ENCODE results near the gene MATN1.

The MATN1 gene, protein sequence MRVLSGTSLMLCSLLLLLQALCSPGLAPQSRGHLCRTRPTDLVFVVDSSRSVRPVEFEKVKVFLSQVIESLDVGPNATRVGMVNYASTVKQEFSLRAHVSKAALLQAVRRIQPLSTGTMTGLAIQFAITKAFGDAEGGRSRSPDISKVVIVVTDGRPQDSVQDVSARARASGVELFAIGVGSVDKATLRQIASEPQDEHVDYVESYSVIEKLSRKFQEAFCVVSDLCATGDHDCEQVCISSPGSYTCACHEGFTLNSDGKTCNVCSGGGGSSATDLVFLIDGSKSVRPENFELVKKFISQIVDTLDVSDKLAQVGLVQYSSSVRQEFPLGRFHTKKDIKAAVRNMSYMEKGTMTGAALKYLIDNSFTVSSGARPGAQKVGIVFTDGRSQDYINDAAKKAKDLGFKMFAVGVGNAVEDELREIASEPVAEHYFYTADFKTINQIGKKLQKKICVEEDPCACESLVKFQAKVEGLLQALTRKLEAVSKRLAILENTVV

DNA sequence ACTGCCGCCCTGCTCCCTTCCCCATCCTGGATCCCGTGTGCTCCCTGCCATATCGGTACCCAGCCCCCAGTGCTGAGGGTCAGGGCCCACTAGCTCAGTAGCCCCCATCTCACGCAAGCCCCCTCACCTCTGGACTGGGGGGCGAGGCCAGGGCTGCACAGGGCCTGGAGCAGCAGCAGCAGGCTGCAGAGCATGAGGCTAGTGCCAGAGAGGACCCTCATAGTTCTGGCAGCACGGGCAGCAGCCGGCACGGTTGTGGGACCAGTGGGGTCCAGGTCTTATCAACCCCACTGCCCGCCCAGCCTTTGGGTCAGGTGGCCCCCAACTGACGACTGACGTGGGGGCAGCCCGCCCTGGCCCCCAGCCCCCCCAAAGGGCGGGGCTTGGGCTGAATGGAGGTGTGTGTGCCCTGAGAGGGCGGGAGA is at the start of gene MATN1:
Gene MATN1 (minus strand): TSS at position 255 of the 425 bp plus-strand sequence. CDS start 34 bp downstream, at position 221.
- no peak within 1 kb of the TSS for H2AFZ ChIP-seq (ENCODE audit: low read depth)
- H3K27ac ChIP-seq = no peak within 1 kb of the TSS
- no peak within 1 kb of the TSS for H3K4me3 ChIP-seq (IDR thresholded peaks at IDR 0.05; ENCODE audit: insufficient read depth, low read depth, low read length)
- no peaks in the 10 kb centered on the region for H4K20me1 ChIP-seq (ENCODE audit: insufficient read depth)
- no peaks in the 10 kb centered on the region for H3K79me2 ChIP-seq (ENCODE audit: insufficient read depth, low read depth)
- no peaks in the 10 kb centered on the region for H3K27me3 ChIP-seq (ENCODE audit: insufficient read depth, low read depth)
- H3K4me2 ChIP-seq = no peak within 1 kb of the TSS
- no peaks in the 10 kb centered on the region for H3K36me3 ChIP-seq (ENCODE audit: insufficient read depth)
- TF ChIP-seq, protein P1, sequence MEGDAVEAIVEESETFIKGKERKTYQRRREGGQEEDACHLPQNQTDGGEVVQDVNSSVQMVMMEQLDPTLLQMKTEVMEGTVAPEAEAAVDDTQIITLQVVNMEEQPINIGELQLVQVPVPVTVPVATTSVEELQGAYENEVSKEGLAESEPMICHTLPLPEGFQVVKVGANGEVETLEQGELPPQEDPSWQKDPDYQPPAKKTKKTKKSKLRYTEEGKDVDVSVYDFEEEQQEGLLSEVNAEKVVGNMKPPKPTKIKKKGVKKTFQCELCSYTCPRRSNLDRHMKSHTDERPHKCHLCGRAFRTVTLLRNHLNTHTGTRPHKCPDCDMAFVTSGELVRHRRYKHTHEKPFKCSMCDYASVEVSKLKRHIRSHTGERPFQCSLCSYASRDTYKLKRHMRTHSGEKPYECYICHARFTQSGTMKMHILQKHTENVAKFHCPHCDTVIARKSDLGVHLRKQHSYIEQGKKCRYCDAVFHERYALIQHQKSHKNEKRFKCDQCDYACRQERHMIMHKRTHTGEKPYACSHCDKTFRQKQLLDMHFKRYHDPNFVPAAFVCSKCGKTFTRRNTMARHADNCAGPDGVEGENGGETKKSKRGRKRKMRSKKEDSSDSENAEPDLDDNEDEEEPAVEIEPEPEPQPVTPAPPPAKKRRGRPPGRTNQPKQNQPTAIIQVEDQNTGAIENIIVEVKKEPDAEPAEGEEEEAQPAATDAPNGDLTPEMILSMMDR (conservative IDR thresholded peaks at IDR 0.05; ENCODE audit: low read depth, low read length) = no peak
- H3K4me1 ChIP-seq (ENCODE audit: low read depth, poor library complexity, severe bottlenecking) = peaks cover 5% of the 10 kb centered on the region
- H3K9ac ChIP-seq = no peak within 1 kb of the TSS

DNA sequence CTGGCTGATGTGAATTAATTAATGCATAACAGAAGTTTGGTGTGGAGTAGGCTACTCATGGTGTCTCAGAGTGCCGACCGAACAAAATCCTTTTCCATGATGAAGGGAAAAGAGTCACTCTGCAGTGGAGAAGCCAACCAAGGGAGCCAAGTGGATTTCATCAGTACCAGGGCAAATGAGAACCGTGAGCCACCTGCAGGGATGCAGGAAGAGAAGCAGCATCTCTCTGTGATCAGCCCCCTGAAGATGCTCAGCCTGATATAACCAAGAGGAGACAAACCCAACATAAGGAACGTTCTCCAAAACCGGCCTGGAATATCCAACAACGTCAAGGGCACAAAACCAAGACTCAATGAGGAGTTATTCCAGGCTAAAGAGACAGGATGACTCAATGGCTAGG is 47.6 kb upstream of the MATN1 start:
- Histone ChIP-seq H3K79me2 (ENCODE audit: insufficient read depth, low read depth) (no peaks in the 10 kb centered on the region), H3K4me1 (ENCODE audit: low read depth, poor library complexity, severe bottlenecking) (no peaks in the 10 kb centered on the region), H3K27me3 (ENCODE audit: insufficient read depth, low read depth) (no peaks in the 10 kb centered on the region; the same call in 1 of the 2 replicates), H3K27ac (no peak overlapping the region), H3K4me3 (IDR thresholded peaks at IDR 0.05; ENCODE audit: insufficient read depth, low read depth, low read length) (no peak overlapping the region), H4K20me1 (ENCODE audit: insufficient read depth) (no peaks in the 10 kb centered on the region), H3K9ac (no peak overlapping the region), H3K4me2 (no peak overlapping the region), H2AFZ (ENCODE audit: low read depth) (no peak overlapping the region), H3K36me3 (ENCODE audit: insufficient read depth) (no peaks in the 10 kb centered on the region)
- TF ChIP-seq, protein P1 (conservative IDR thresholded peaks at IDR 0.05; ENCODE audit: low read depth, low read length) = no peak

- H2AFZ ChIP-seq (ENCODE audit: low read depth) = no peak overlapping the region
- H4K20me1 ChIP-seq (ENCODE audit: insufficient read depth) = no peaks in the 10 kb centered on the region
- H3K4me3 ChIP-seq (IDR thresholded peaks at IDR 0.05; ENCODE audit: insufficient read depth, low read depth, low read length) = no peak overlapping the region
- H3K27me3 ChIP-seq (ENCODE audit: insufficient read depth, low read depth) = no peaks in the 10 kb centered on the region; the same call in 1 of the 2 replicates
- H3K9ac ChIP-seq = no peak overlapping the region
- H3K36me3 ChIP-seq (ENCODE audit: insufficient read depth) = no peaks in the 10 kb centered on the region
- no peaks in the 10 kb centered on the region for H3K79me2 ChIP-seq (ENCODE audit: insufficient read depth, low read depth)
- TF ChIP-seq, protein P1 (conservative IDR thresholded peaks at IDR 0.05; ENCODE audit: low read depth, low read length) = no peak
- no peak overlapping the region for H3K4me2 ChIP-seq
- H3K27ac ChIP-seq = no peak overlapping the region
- no peaks in the 10 kb centered on the region for H3K4me1 ChIP-seq (ENCODE audit: low read depth, poor library complexity, severe bottlenecking)
Observed at GRCh38 chr1:30770150-30770549, 46.8 kb upstream of the MATN1 start.

GRCh38 chr1:30768830-30769718 is 45.7 kb upstream of the MATN1 start:
- H2AFZ ChIP-seq (ENCODE audit: low read depth) = no peak overlapping the region

More at GRCh38 chr1:30768830-30769718, 45.7 kb upstream of the MATN1 start:
- Histone ChIP-seq H3K27ac (no peak overlapping the region), H3K27me3 (ENCODE audit: insufficient read depth, low read depth) (no peaks in the 10 kb centered on the region; the same call in 1 of the 2 replicates), H3K4me3 (IDR thresholded peaks at IDR 0.05; ENCODE audit: insufficient read depth, low read depth, low read length) (no peak overlapping the region), H3K4me1 (ENCODE audit: low read depth, poor library complexity, severe bottlenecking) (no peaks in the 10 kb centered on the region), H3K9ac (no peak overlapping the region), H4K20me1 (ENCODE audit: insufficient read depth) (no peaks in the 10 kb centered on the region), H3K79me2 (ENCODE audit: insufficient read depth, low read depth) (no peaks in the 10 kb centered on the region), H3K36me3 (ENCODE audit: insufficient read depth) (no peaks in the 10 kb centered on the region), H3K4me2 (no peak overlapping the region)
- TF ChIP-seq, protein P1 (conservative IDR thresholded peaks at IDR 0.05; ENCODE audit: low read depth, low read length) = no peak

Measured in KMS-11 (cell line).